PC-9 (cell line): ENCODE results near the gene NEB. TPM values are rescaled to one million over a fixed set of nuclear protein-coding genes. Genes with fewer than 3 reads are reported as not detected.

Experiments used
- BruUV-seq: library from RNA; stranded (reverse); fragments of 400-500 nt; replicated peaks from 2 replicates; lab custom pipeline; 2021; lab: Mats Ljungman, UMichigan
- CTCF ChIA-PET: fragments of 300-600 bp; sonication (Branson Sonifier 250); formaldehyde crosslinking; loops from one replicate; lab custom pipeline; 2022; ENCODE audit warnings: antibody characterized with exemption; lab: Charles Lee
- POLR2A ChIA-PET: fragments of 300-600 bp; sonication (Branson Sonifier 250); formaldehyde crosslinking; loops from one replicate; lab custom pipeline; 2022; ENCODE audit warnings: antibody characterized with exemption; ENCODE audit not compliant: unreplicated experiment; lab: Charles Lee
- DNase-seq, 2 experiments: peaks; one replicate each; pipeline versions ENCODE4 v3.0.0 to v3.0.0-alpha.2; 2015 to 2022; ENCODE audit warnings: mixed read lengths in 1 of 2
- H2AFZ ChIP-seq: fragments of 200-600 bp; sonication (generic); 2 replicates; pipeline ENCODE4 v1.8.1; 2017; ENCODE audit warnings: antibody characterized with exemption
- H3F3A ChIP-seq: fragments of 200-600 bp; sonication (generic); 2 replicates; pipeline ENCODE4 v1.8.1; 2017; ENCODE audit warnings: antibody characterized with exemption, mild to moderate bottlenecking, low read depth; ENCODE audit not compliant: insufficient read depth
- H3K27ac ChIP-seq: fragments of 200-600 bp; sonication (generic); 2 replicates; pipeline ENCODE4 v1.6.1; 2016; ENCODE audit warnings: mixed run types
- H3K27me3 ChIP-seq: fragments of 200-600 bp; sonication (generic); 2 replicates; pipeline ENCODE4 v1.6.1; 2016; ENCODE audit warnings: low read depth, mixed run types; ENCODE audit not compliant: insufficient read depth
- H3K36me3 ChIP-seq: fragments of 200-600 bp; sonication (generic); 2 replicates; pipeline ENCODE4 v1.6.1; 2016; ENCODE audit warnings: low read depth, mixed run types
- H3K4me1 ChIP-seq: fragments of 200-600 bp; sonication (generic); replicated peaks from 2 replicates; pipeline ENCODE4 v1.6.1; 2016; ENCODE audit warnings: mixed run types; ENCODE audit not compliant: insufficient read depth
- H3K4me2 ChIP-seq: fragments of 200-600 bp; sonication (generic); 2 replicates; pipeline ENCODE4 v1.6.1; 2017; ENCODE audit warnings: mixed run types
- H3K4me3 ChIP-seq: fragments of 200-600 bp; sonication (generic); 2 replicates; pipeline ENCODE4 v1.6.1; 2016; ENCODE audit warnings: mixed run types
- H3K79me2 ChIP-seq: fragments of 200-600 bp; sonication (generic); 2 replicates; pipeline ENCODE4 v1.6.1; 2017; ENCODE audit warnings: low read depth, mixed run types
- H3K9me2 ChIP-seq: fragments of 200-600 bp; sonication (generic); 2 replicates; pipeline ENCODE4 v1.8.1; 2017; ENCODE audit warnings: mild to moderate bottlenecking; ENCODE audit not compliant: insufficient read depth
- H3K9me3 ChIP-seq: fragments of 200-600 bp; sonication (generic); 2 replicates; pipeline ENCODE4 v1.8.1; 2016; ENCODE audit warnings: low read depth; ENCODE audit not compliant: insufficient read depth
- H4K20me1 ChIP-seq: fragments of 200-600 bp; sonication (generic); 2 replicates; pipeline ENCODE4 v1.8.1; 2017; ENCODE audit not compliant: insufficient read depth
- EZH2 ChIP-seq: fragments of 200-600 bp; sonication (generic); IDR thresholded peaks from 2 replicates; pipeline ENCODE4 v1.8.0; 2017; ENCODE audit warnings: antibody characterized with exemption, low read depth
- intact Hi-C: fragments of 100-400 bp; cut with micrococcal nuclease; formaldehyde crosslinking; loops from one replicate; pipeline ENCODE4 v1.10.0; 2022; ENCODE audit not compliant: unreplicated experiment
- total RNA-seq: library from RNA; stranded (reverse); gene quantifications from 2 replicates; pipeline ENCODE4 v1.2.3, GENCODE V29; 2021
- TF ChIP-seq, protein P1 (sequence below): fragments of 200-600 bp; sonication (generic); conservative IDR thresholded peaks from 2 replicates; pipeline ENCODE4 v1.6.1; 2017; ENCODE audit warnings: mixed run types, antibody characterized with exemption, mild to moderate bottlenecking, moderate library complexity

Gene NEB
- total RNA-seq, 1 experiment from 2014 or later: 0.15 TPM

DNA sequence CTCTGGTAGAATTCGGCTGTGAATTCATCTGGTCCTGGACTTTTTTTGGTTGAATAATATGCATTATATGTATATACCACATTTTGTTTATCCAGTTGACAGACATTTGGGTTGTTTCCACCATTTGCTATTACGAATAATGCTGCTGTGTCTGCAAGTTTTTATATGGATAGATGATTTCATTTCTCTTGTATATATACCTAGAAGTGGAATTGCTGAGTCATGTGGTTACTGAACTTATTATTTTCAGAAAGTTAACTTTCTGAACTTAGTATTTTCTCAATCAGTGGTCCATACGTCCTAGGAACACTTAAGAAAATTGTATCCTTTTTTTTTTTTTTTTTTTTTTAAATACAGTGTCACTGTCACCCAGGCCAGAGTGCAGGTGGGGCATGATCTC lies 261.3 kb downstream of the NEB start:
- TF ChIP-seq EZH2: no peak
- TF ChIP-seq, protein P1, sequence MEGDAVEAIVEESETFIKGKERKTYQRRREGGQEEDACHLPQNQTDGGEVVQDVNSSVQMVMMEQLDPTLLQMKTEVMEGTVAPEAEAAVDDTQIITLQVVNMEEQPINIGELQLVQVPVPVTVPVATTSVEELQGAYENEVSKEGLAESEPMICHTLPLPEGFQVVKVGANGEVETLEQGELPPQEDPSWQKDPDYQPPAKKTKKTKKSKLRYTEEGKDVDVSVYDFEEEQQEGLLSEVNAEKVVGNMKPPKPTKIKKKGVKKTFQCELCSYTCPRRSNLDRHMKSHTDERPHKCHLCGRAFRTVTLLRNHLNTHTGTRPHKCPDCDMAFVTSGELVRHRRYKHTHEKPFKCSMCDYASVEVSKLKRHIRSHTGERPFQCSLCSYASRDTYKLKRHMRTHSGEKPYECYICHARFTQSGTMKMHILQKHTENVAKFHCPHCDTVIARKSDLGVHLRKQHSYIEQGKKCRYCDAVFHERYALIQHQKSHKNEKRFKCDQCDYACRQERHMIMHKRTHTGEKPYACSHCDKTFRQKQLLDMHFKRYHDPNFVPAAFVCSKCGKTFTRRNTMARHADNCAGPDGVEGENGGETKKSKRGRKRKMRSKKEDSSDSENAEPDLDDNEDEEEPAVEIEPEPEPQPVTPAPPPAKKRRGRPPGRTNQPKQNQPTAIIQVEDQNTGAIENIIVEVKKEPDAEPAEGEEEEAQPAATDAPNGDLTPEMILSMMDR: no peak
- Histone ChIP-seq H3K4me1 (no peaks in the 10 kb centered on the region), H3K27me3 (no peaks in the 10 kb centered on the region), H3K4me2 (no peak overlapping the region), H3F3A (no peaks in the 10 kb centered on the region), H3K27ac (no peak overlapping the region), H4K20me1 (no peaks in the 10 kb centered on the region), H3K9me2 (no peaks in the 10 kb centered on the region), H3K36me3 (peaks cover 28% of the 10 kb centered on the region; the same call in 1 of the 2 replicates), H3K4me3 (no peak overlapping the region), H3K9me3 (no peaks in the 10 kb centered on the region), H3K79me2 (no peaks in the 10 kb centered on the region), H2AFZ (no peak overlapping the region)
- no peak for DNase-seq
- intact Hi-C loops: no loop called here
- CTCF ChIA-PET: no interaction called here
- no TSS peak for BruUV-seq
- POLR2A ChIA-PET: no interaction called here

DNA sequence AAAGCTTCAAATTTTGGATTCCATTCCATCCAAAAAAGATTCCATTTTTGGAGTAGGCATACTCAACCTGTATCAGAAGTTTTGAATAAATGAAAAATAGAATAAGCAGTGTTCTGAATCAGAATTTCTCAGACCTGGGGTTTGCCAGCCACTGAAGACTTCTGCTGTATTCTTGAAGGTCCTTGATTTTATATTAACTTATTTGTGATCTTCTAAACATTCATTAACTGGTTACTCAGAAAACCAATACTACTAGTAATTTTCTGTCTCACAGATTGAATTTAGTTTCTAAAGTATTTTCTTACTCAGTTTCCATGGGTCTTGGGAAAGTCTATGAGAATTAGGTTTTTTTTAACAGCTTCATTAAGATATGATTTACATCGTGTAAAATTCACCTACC lies 263.7 kb downstream of the NEB start:
- Histone ChIP-seq H2AFZ (no peak overlapping the region), H3K79me2 (no peaks in the 10 kb centered on the region; the same call in 1 of the 2 replicates), H3K4me1 (no peaks in the 10 kb centered on the region), H3K4me3 (no peak overlapping the region), H3F3A (no peaks in the 10 kb centered on the region), H3K27me3 (no peaks in the 10 kb centered on the region), H3K4me2 (no peak overlapping the region), H3K9me2 (no peaks in the 10 kb centered on the region), H3K36me3 (peaks cover 28% of the 10 kb centered on the region; the same call in 1 of the 2 replicates), H4K20me1 (no peaks in the 10 kb centered on the region), H3K9me3 (no peaks in the 10 kb centered on the region), H3K27ac (no peak overlapping the region)
- intact Hi-C loops: no loop called here
- no peak for DNase-seq
- ChIA-PET POLR2A (no interaction called here), CTCF (no interaction called here)
- no TSS peak for BruUV-seq
- TF ChIP-seq, protein P1: no peak
- TF ChIP-seq EZH2: no peak

DNA sequence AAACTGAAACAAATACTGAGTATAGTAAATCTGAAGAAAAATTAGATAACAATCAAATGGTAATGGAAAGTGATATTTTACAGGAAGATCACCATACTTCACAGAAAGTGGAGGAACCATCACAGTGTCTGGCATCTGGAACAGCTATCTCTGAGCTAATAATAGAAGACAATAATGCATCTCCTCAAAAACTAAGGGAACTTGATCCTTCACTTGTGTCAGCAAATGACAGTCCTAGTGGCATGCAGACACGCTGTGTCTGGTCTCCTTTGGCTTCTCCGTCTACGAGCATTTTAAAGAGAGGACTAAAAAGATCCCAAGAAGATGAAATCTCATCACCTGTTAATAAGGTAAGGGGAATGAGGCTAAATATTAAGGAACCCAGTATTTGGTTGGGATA lies 268.5 kb downstream of the NEB start:
- no TSS peak for BruUV-seq
- H3K4me3 ChIP-seq: no peak overlapping the region
- peaks cover 43% of the 10 kb centered on the region for H3K36me3 ChIP-seq
- ChIA-PET CTCF (no interaction called here), POLR2A (no interaction called here)
- H3K9me3 ChIP-seq: no peaks in the 10 kb centered on the region
- H3K27ac ChIP-seq: no peak overlapping the region
- H4K20me1 ChIP-seq: no peaks in the 10 kb centered on the region
- H3K4me2 ChIP-seq: no peak overlapping the region
- no peaks in the 10 kb centered on the region for H3F3A ChIP-seq
- H2AFZ ChIP-seq: no peak overlapping the region
- H3K79me2 ChIP-seq: no peaks in the 10 kb centered on the region; the same call in 1 of the 2 replicates
- no peaks in the 10 kb centered on the region for H3K4me1 ChIP-seq
- DNase-seq: no peak
- no peak for TF ChIP-seq EZH2
- TF ChIP-seq, protein P1: no peak
- no peaks in the 10 kb centered on the region for H3K27me3 ChIP-seq
- intact Hi-C loops: no loop called here
- H3K9me2 ChIP-seq: no peaks in the 10 kb centered on the region
